A549 (cell line): ENCODE measurements around the gene CACNA1E. TPM values are rescaled to one million over a fixed set of nuclear protein-coding genes. Genes with fewer than 3 reads are reported as not detected.

ENCODE experiments used
- ATAC-seq, 2 experiments: fragments of 200-7000 bp in 1 of 2; fragments of >200 bp in 1 of 2; cut with Nextera tagmentation in 1 of 2; cut with Tn5 transposase in 1 of 2; 3 replicates each; pipeline versions ENCODE4 v1.8.0 to v1.9.1; 2018 to 2020; ENCODE audit warnings: mild to moderate bottlenecking in 1 of 2, moderate library complexity in 1 of 2
- CTCF ChIA-PET: fragments of 300-600 bp; sonication (Branson Sonifier 250); formaldehyde crosslinking; extraction: SDS; loops from one replicate; lab custom pipeline; 2021; ENCODE audit warnings: antibody characterized with exemption, inconsistent platforms; lab: Yijun Ruan, JAX
- POLR2A ChIA-PET: fragments of 350-600 bp; formaldehyde crosslinking; extraction: SDS; loops from one replicate; lab custom pipeline; 2021; ENCODE audit warnings: antibody characterized with exemption, inconsistent platforms; lab: Yijun Ruan, JAX
- DNase-seq, 2 experiments: peaks; one replicate each; pipeline versions ENCODE4 v3.0.0 to v3.0.0-alpha.2; 2011 to 2016; ENCODE audit warnings: low read depth in 1 of 2, low spot score in 1 of 2
- FAIRE-seq: peaks from 2 replicates; lab custom pipeline; 2011; peaks lifted over from hg19 to GRCh38; lab: Jason Lieb, UNC
- H3K27ac ChIP-seq, 2 experiments: fragments of >200 bp; sonication (Bioruptor Twin); formaldehyde crosslinking; 3 replicates each; pipeline ENCODE4 v1.5.1; 2016 to 2017
- H3K4me1 ChIP-seq: fragments of >200 bp; sonication (Bioruptor Twin); formaldehyde crosslinking; 3 replicates; pipeline ENCODE4 v1.6.1; 2016
- H3K4me2 ChIP-seq: fragments of >200 bp; sonication (Bioruptor Twin); formaldehyde crosslinking; 3 replicates; pipeline ENCODE4 v1.6.1; 2016
- H3K4me3 ChIP-seq: fragments of >200 bp; sonication (Bioruptor Twin); formaldehyde crosslinking; 3 replicates; pipeline ENCODE4 v1.5.1; 2016
- H3K9me3 ChIP-seq: fragments of >200 bp; sonication (Bioruptor Twin); formaldehyde crosslinking; 3 replicates; pipeline ENCODE4 v1.6.1; 2016
- CBX8 ChIP-seq: fragments of 200-600 bp; sonication (generic); IDR thresholded peaks from 2 replicates; pipeline ENCODE4 v1.6.1; 2016
- CEBPB ChIP-seq, 2 experiments: fragments of >200 bp in 1 of 2; sonication (Bioruptor Twin) in 1 of 2; formaldehyde crosslinking in 1 of 2; IDR thresholded peaks; 2 replicates each; pipeline ENCODE4 v1.6.1; 2012 to 2016
- CHD2 ChIP-seq: fragments of 150-350 bp; IDR thresholded peaks from 2 replicates; pipeline ENCODE4 v1.6.1; 2014; ENCODE audit warnings: low read length; ENCODE audit not compliant: partially characterized antibody
- CHD4 ChIP-seq: fragments of 200-600 bp; sonication (generic); IDR thresholded peaks from 2 replicates; pipeline ENCODE4 v1.6.1; 2016; ENCODE audit warnings: antibody characterized with exemption, mild to moderate bottlenecking, borderline replicate concordance
- CTCF ChIP-seq: fragments of >200 bp; sonication (Bioruptor Twin); formaldehyde crosslinking; IDR thresholded peaks from 3 replicates; pipeline ENCODE4 v1.5.1; 2016
- E2F6 ChIP-seq: IDR thresholded peaks from 2 replicates; pipeline ENCODE4 v1.6.1; 2012; ENCODE audit warnings: low read depth, borderline replicate concordance
- EP300 ChIP-seq, 2 experiments: fragments of >200 bp; sonication (Bioruptor Twin); formaldehyde crosslinking; IDR thresholded peaks; 2 replicates in 1 of 2; 3 replicates in 1 of 2; pipeline ENCODE4 v1.6.1; 2016 to 2017
- FOXS1 ChIP-seq: fragments of 250-450 bp; sonication (Bioruptor Pico); IDR thresholded peaks from 2 replicates; pipeline ENCODE4 v1.5.0; 2020; ENCODE audit warnings: mild to moderate bottlenecking, moderate library complexity
- HMGXB4 ChIP-seq: fragments of 250-450 bp; sonication (Bioruptor Pico); IDR thresholded peaks from 2 replicates; pipeline ENCODE4 v1.5.0; 2021; ENCODE audit warnings: mild to moderate bottlenecking, moderate library complexity, borderline replicate concordance
- HOXA7 ChIP-seq: fragments of 250-450 bp; sonication (Bioruptor Pico); IDR thresholded peaks from 2 replicates; pipeline ENCODE4 v1.5.0; 2020; ENCODE audit warnings: mild to moderate bottlenecking, moderate library complexity
- JUN ChIP-seq, 2 experiments: fragments of >200 bp; sonication (Bioruptor Twin); formaldehyde crosslinking; IDR thresholded peaks; 2 replicates in 1 of 2; 3 replicates in 1 of 2; pipeline ENCODE4 v1.6.1; 2016 to 2017
- MAFK ChIP-seq: fragments of 450-650 bp; IDR thresholded peaks from 2 replicates; pipeline ENCODE4 v1.6.1; 2014; ENCODE audit not compliant: partially characterized antibody
- PBX3 ChIP-seq: IDR thresholded peaks from 2 replicates; pipeline ENCODE4 v1.6.1; 2012
- RAD21 ChIP-seq, 2 experiments: fragments of >200 bp in 1 of 2; sonication (Bioruptor Twin) in 1 of 2; formaldehyde crosslinking in 1 of 2; IDR thresholded peaks in 1 of 2; conservative IDR thresholded peaks in 1 of 2; 2 replicates in 1 of 2; 3 replicates in 1 of 2; pipeline ENCODE4 v1.6.1; 2012 to 2018; ENCODE audit warnings: inconsistent platforms in 1 of 2
- SMC3 ChIP-seq: fragments of >200 bp; sonication (Bioruptor Twin); formaldehyde crosslinking; IDR thresholded peaks from 3 replicates; pipeline ENCODE4 v1.6.1; 2018; ENCODE audit warnings: inconsistent platforms
- SREBF2 ChIP-seq: fragments of 450-650 bp; IDR thresholded peaks from 2 replicates; pipeline ENCODE4 v1.6.1; 2014; ENCODE audit warnings: mild to moderate bottlenecking, moderate library complexity
- TP53 ChIP-seq: fragments of 250-450 bp; sonication (Bioruptor Pico); IDR thresholded peaks from 2 replicates; pipeline ENCODE4 v1.5.0; 2021; ENCODE audit warnings: mild to moderate bottlenecking, moderate library complexity
- ZC3H11A ChIP-seq: fragments of 450-650 bp; IDR thresholded peaks from 2 replicates; pipeline ENCODE4 v1.6.1; 2014; ENCODE audit warnings: antibody characterized with exemption, mild to moderate bottlenecking
- WGBS: methylation state at CpG from one replicate; pipeline ENCODE4 v1.1.6; 2017; ENCODE audit errors: missing lambda C conversion rate; 5-methylcytosine and 5-hydroxymethylcytosine counted together
- polyA plus RNA-seq, 4 experiments: library from polyadenylated mRNA; depleted of rRNA in 3 of 4; stranded (reverse); fragments of >200 nt; fragmentation: RNase III in 1 of 4; extraction: RNeasy Plus Mini Kit Qiagen cat#74134 plus additional on column Dnase treatment in 1 of 4; gene quantifications; 2 replicates in 3 of 4; 3 replicates in 1 of 4; pipeline ENCODE4 v1.2.3, GENCODE V29; 2011 to 2017

CACNA1E gene
- polyA plus RNA-seq, 2 of the 4 experiments (the other 2 are of a cell fraction) = 0.01 TPM; not detected in 1

- no peak for DNase-seq
- ATAC-seq = no peak
- H3K4me1 ChIP-seq = no peaks in the 10 kb centered on the region
- TF ChIP-seq HMGXB4 (CRISPR knock-in tag) (no peak), CHD2 (no peak), HOXA7 (CRISPR knock-in tag) (no peak), CHD4 (no peak), MAFK (no peak), PBX3 (no peak), SREBF2 (no peak), EP300 (IDR thresholded peaks at IDR 0.05) (no peak), E2F6 (no peak), TP53 (CRISPR knock-in tag) (no peak), CTCF (no peak), CEBPB (IDR thresholded peaks at IDR 0.05) (no peak), FOXS1 (CRISPR knock-in tag) (no peak)
- TF ChIP-seq, all 56 proteins: peak for 0
- Histone ChIP-seq H3K4me2 (no peak overlapping the region), H3K4me3 (no peak overlapping the region), H3K9me3 (no peaks in the 10 kb centered on the region), H3K27ac (no peak overlapping the region)
- ChIA-PET POLR2A (no interaction called here), CTCF (interaction anchor here (0.7 to 4.5 kb wide), 37 partner anchors 9 to 1306 kb away, joined by 3 to 47 read pairs (median 5); no protein-coding TSS in a partner anchor)
- WGBS = 10% methylated on average over 2 of the region's 2 CpGs
- no peak for FAIRE-seq
Observed at GRCh38 chr1:181478306-181478705, 5.0 kb upstream of the CACNA1E start.

- Histone ChIP-seq H3K4me2 (no peak overlapping the region), H3K4me3 (no peak overlapping the region)
- no peak for FAIRE-seq
- peak; percentile 67 for DNase-seq
- no peak for TF ChIP-seq ZC3H11A
- TF ChIP-seq JUN (IDR thresholded peaks at IDR 0.05) = no peak
- TF ChIP-seq SMC3 = peak; percentile 68
- TF ChIP-seq RAD21 (conservative IDR thresholded peaks at IDR 0.05 in 1 of 2, IDR thresholded peaks at IDR 0.05 in 1 of 2) = peak; percentile 85 to 90
- TF ChIP-seq CBX8 = no peak
- peak; percentile 83 for TF ChIP-seq CTCF
- TF ChIP-seq, all 56 proteins: peak for 3
- peak; percentile 87 to 93 for ATAC-seq
- H3K9me3 ChIP-seq = no peaks in the 10 kb centered on the region
- no peaks in the 10 kb centered on the region for H3K4me1 ChIP-seq
- 30% methylated on average over 3 of the region's 3 CpGs for WGBS
- ChIA-PET POLR2A (no interaction called here), CTCF (interaction anchor here (0.6 to 4.5 kb wide), 43 partner anchors 8 to 1305 kb away, joined by 3 to 47 read pairs (median 4); no protein-coding TSS in a partner anchor)
- H3K27ac ChIP-seq = no peak overlapping the region
Observed at GRCh38 chr1:181479137-181479745, 4.1 kb upstream of the CACNA1E start.
